Activated naive CD4-positive, alpha-beta T cell treated with anti-CD3 and anti-CD28 coated beads, Interleukin-2, amount 50 U/mL, for 72 hours (primary cell): ENCODE data around the gene CEP57. TPM values are rescaled to one million over a fixed set of nuclear protein-coding genes. Genes with fewer than 3 reads are reported as not detected.
"Not testable (repeated sequence)": the region's sequence is repeated elsewhere in the genome, so short reads cannot be mapped to it uniquely, and the experiment has no call there.

Source experiments
- ATAC-seq, 2 donors: fragments of 150-1000 bp; cut with Tn5 transposase; 2 replicates each; pipeline ENCODE4 v1.10.0; 2021; ENCODE audit warnings: mild to moderate bottlenecking in 2 of 2, moderate library complexity in 2 of 2
- DNase-seq, 2 donors: peaks; one replicate each; pipeline ENCODE4 v3.0.0; 2021 to 2022; ENCODE audit warnings: low spot score in 2 of 2
- H3K27ac Mint-ChIP-seq, 2 donors: one replicate each; pipeline ENCODE4 v1.8.0; 2022; ENCODE audit warnings: mild to moderate bottlenecking in 2 of 2, mixed read lengths in 2 of 2
- H3K36me3 Mint-ChIP-seq, 2 donors: one replicate each; pipeline ENCODE4 v1.8.0; 2022; ENCODE audit warnings: mixed read lengths in 2 of 2
- H3K9me3 Mint-ChIP-seq, 2 donors: one replicate each; pipeline ENCODE4 v1.8.0; 2022; ENCODE audit warnings: mixed read lengths in 2 of 2
- total RNA-seq, 2 donors: library from RNA; stranded (reverse); gene quantifications; one replicate each; pipeline ENCODE4 v1.2.3, GENCODE V29; 2022

Gene CEP57
- total RNA-seq, 2 donors from 2014 or later, result 117 to 158 TPM

GRCh38 chr11:95831198-95831883, 41.0 kb downstream of the CEP57 start:
- Mint-ChIP-seq H3K27ac (peak overlapping the region in 1 of 2 donors; percentile 70), H3K9me3 (no peaks in the 10 kb centered on the region)
- no peak for ATAC-seq

GRCh38 chr11:95832763-95833162, 42.5 kb downstream of the CEP57 start:
- Mint-ChIP-seq H3K27ac (peak overlapping the region; percentile 18 to 25), H3K9me3 (no peaks in the 10 kb centered on the region), H3K36me3 (peaks cover 6 to 36% of the 10 kb centered on the region in 2 donors)
- DNase-seq (no peak), ATAC-seq (no peak)

More at GRCh38 chr11:95831198-95831883, 41.0 kb downstream of the CEP57 start:
- no peak for DNase-seq
- H3K36me3 Mint-ChIP-seq, result peaks cover 6 to 29% of the 10 kb centered on the region in 2 donors

GRCh38 chr11:95833378-95833777, 43.1 kb downstream of the CEP57 start:
- H3K9me3 Mint-ChIP-seq, result no peaks in the 10 kb centered on the region
- no peak overlapping the region for H3K27ac Mint-ChIP-seq
- DNase-seq (no peak), ATAC-seq (no peak)
- H3K36me3 Mint-ChIP-seq, result peaks cover 6 to 39% of the 10 kb centered on the region in 2 donors

- no peaks in the 10 kb centered on the region for H3K9me3 Mint-ChIP-seq
- H3K27ac Mint-ChIP-seq, result no peak overlapping the region
- ATAC-seq (no peak), DNase-seq (no peak)
- H3K36me3 Mint-ChIP-seq, result peaks cover 6 to 35% of the 10 kb centered on the region in 2 donors
These were observed 45.1 kb downstream of the CEP57 start for GRCh38 chr11:95835351-95835750.

GRCh38 chr11:95835768-95836488, 45.6 kb downstream of the CEP57 start:
- no peaks in the 10 kb centered on the region for H3K9me3 Mint-ChIP-seq
- ATAC-seq (peak; percentile 79), DNase-seq (peak in 1 of 2 donors; percentile 51)
- peak overlapping the region in 1 of 2 donors; percentile 2 for H3K27ac Mint-ChIP-seq
- peaks cover 6 to 30% of the 10 kb centered on the region in 2 donors for H3K36me3 Mint-ChIP-seq

GRCh38 chr11:95845167-95845566, 54.9 kb downstream of the CEP57 start:
- H3K27ac Mint-ChIP-seq, result no peak overlapping the region
- H3K9me3 Mint-ChIP-seq, result no peaks in the 10 kb centered on the region
- ATAC-seq (no peak), DNase-seq (no peak)
- H3K36me3 Mint-ChIP-seq, result no peaks in the 10 kb centered on the region

- Mint-ChIP-seq H3K9me3 (no peaks in the 10 kb centered on the region), H3K36me3 (no peaks in the 10 kb centered on the region), H3K27ac (no peak overlapping the region)
- ATAC-seq (peak; percentile 58 to 67), DNase-seq (no peak)
These were observed 59.0 kb downstream of the CEP57 start for GRCh38 chr11:95849087-95849825.

GRCh38 chr11:95850137-95850536, 59.8 kb downstream of the CEP57 start:
- no peaks in the 10 kb centered on the region for H3K36me3 Mint-ChIP-seq
- H3K9me3 Mint-ChIP-seq, result no peaks in the 10 kb centered on the region
- ATAC-seq (no peak), DNase-seq (no peak)
- H3K27ac Mint-ChIP-seq, result no peak overlapping the region

GRCh38 chr11:95853138-95853537, 62.8 kb downstream of the CEP57 start:
- H3K36me3 Mint-ChIP-seq, result no peaks in the 10 kb centered on the region
- DNase-seq (no peak), ATAC-seq (no peak)
- no peaks in the 10 kb centered on the region for H3K9me3 Mint-ChIP-seq
- no peak overlapping the region for H3K27ac Mint-ChIP-seq

GRCh38 chr11:95853862-95854261, 63.6 kb downstream of the CEP57 start:
- H3K36me3 Mint-ChIP-seq, result no peaks in the 10 kb centered on the region
- ATAC-seq (no peak), DNase-seq (no peak)
- peak overlapping the region in 1 of 2 donors; percentile 25 for H3K27ac Mint-ChIP-seq
- no peaks in the 10 kb centered on the region for H3K9me3 Mint-ChIP-seq

GRCh38 chr11:95854362-95854761, 64.1 kb downstream of the CEP57 start:
- not testable (repeated sequence) for DNase-seq, H3K36me3 Mint-ChIP-seq, H3K9me3 Mint-ChIP-seq, ATAC-seq
- H3K27ac Mint-ChIP-seq, result peak overlapping the region; percentile 25 to 82

- peak overlapping the region in 1 of 2 donors; percentile 25 for H3K27ac Mint-ChIP-seq
- H3K9me3 Mint-ChIP-seq, DNase-seq, ATAC-seq, H3K36me3 Mint-ChIP-seq: not testable (repeated sequence)
These were observed 69.7 kb downstream of the CEP57 start for GRCh38 chr11:95860024-95860423.

GRCh38 chr11:95863486-95864140, 73.3 kb downstream of the CEP57 start:
- DNase-seq (no peak), ATAC-seq (no peak)
- no peaks in the 10 kb centered on the region for H3K36me3 Mint-ChIP-seq
- H3K27ac Mint-ChIP-seq, result no peak overlapping the region
- H3K9me3 Mint-ChIP-seq, result no peaks in the 10 kb centered on the region

GRCh38 chr11:95867105-95867504, 76.8 kb downstream of the CEP57 start:
- no peak for DNase-seq
- Mint-ChIP-seq H3K27ac (no peak overlapping the region), H3K9me3 (no peaks in the 10 kb centered on the region), H3K36me3 (no peaks in the 10 kb centered on the region)
- no peak for ATAC-seq

- H3K27ac Mint-ChIP-seq, ATAC-seq, H3K36me3 Mint-ChIP-seq, H3K9me3 Mint-ChIP-seq, DNase-seq: not testable (repeated sequence)
These were observed 80.6 kb downstream of the CEP57 start for GRCh38 chr11:95870877-95871276.

- Mint-ChIP-seq H3K36me3 (peaks cover 6 to 34% of the 10 kb centered on the region in 2 donors), H3K27ac (peak overlapping the region in 1 of 2 donors; percentile 85), H3K9me3 (peaks cover 7 to 14% of the 10 kb centered on the region in 2 donors)
- DNase-seq, result no peak
- ATAC-seq, result peak; percentile 83 to 99
These were observed 87.0 kb downstream of the CEP57 start for GRCh38 chr11:95877291-95877690.
